NOMO-1 treated with dmso at 0.1 percent for 144 hours (cell line): ENCODE results near the gene IDH3B.

Source experiments
- DNase-seq: peaks from one replicate; lab custom pipeline; 2025; ENCODE audit not compliant: unreplicated experiment; lab: John Stamatoyannopoulos, UW

IDH3B gene

GRCh38 chr20:2658414-2659354 lies 5.3 kb downstream of the IDH3B start:
- DNase-seq, result no peak

- DNase-seq, result no peak
Observed at GRCh38 chr20:2657674-2658073, 6.3 kb downstream of the IDH3B start.

GRCh38 chr20:2657241-2657640 lies 6.8 kb downstream of the IDH3B start:
- DNase-seq, result no peak

GRCh38 chr20:2656471-2657117 lies 7.4 kb downstream of the IDH3B start:
- no peak for DNase-seq

- no peak for DNase-seq
Observed at GRCh38 chr20:2655331-2656116, 8.5 kb downstream of the IDH3B start.

- no peak for DNase-seq
Observed at GRCh38 chr20:2654831-2655230, 9.2 kb downstream of the IDH3B start.

GRCh38 chr20:2654384-2654822 lies 9.6 kb downstream of the IDH3B start:
- no peak for DNase-seq

DNA sequence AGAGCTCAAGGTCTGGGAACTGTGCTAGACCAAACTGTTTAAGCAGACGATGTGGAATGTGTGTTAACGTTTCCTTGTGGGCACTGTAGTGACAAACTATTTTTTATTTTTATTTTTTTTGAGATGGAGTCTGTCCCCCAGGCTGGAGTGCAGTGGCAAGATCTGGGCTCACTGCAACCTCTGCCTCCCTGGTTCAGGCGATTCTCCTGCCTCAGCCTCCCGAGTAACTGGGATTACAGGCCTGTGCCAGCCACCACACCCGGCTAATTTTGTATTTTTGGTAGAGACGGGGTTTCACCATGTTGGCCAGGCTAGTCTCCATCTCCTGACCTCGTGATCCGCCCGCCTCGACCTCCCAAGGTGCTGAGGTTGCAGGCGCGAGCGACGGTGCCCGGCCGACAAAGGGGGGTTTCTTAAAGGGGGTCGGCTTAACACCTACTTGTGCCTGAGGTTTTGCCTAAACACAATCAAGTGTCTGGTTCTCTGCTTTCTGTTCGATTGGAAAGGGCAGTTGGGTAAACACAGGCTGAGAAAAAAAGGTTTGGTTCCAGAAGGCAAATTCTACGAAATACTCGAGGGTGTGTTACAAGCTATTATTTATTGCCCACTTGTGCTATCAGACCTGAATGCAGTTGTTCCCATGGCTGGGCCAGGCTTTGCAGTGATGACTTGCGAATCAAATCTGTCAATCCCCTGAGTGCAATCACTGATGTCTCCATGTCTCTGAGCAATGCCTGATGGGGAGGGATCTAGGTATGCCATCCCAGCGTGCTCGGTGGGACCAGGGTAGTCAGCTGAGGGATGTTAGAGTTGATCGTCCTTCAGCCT lies 10.2 kb downstream of the IDH3B start:
- DNase-seq, result no peak

GRCh38 chr20:2652724-2653555 lies 11.1 kb downstream of the IDH3B start:
- DNase-seq, result no peak

- DNase-seq, result peak; percentile 80
Observed at GRCh38 chr20:2651772-2652723, 12.0 kb downstream of the IDH3B start, which contains the start of gene NOP56. TSS of gene NOP56 (plus strand) at chr20:2652632. CDS start at chr20:2652661, 29 bp downstream.

GRCh38 chr20:2643708-2644107 lies 20.3 kb downstream of the IDH3B start:
- DNase-seq, result no peak

DNA sequence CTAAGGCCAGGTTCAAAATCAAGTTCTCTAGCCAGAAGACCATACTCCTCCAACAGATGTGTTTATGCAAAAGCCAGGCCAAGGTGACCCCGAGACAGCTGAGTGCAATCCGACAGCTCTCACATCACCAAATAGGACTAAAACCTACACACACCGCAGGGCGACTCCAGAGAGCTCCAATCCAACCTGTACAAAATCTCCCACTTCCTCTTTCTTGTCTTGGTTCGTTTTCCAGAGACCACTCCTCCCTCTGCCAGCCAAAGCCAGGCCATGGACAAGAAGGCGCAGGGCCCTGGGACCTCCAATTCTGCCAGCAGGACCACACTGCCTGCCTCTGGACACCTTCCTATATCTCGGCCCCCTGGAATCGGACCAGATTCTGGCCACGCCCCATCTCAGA lies 23.1 kb downstream of the IDH3B start:
- no peak for DNase-seq

GRCh38 chr20:2640260-2640659 lies 23.8 kb downstream of the IDH3B start:
- no peak for DNase-seq

DNA sequence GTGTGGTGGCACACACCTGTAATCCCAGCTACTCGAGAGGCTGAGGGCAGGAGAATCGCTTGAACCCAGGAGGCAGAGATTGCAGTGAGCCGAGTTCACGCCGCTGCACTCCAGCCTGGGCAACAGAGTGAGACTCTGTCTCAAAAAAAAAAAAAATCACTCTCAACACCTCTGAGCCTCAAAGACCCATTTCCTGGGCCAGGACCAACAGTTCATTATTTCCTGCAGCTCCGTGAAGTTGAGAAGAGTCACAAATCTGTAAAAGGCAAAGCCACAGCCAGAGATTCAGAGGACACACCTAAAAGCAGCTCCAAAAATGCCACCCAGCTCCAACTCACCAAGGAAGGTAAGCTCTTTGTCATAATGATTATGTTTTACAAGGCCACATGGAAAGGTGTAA lies 26.8 kb downstream of the IDH3B start:
- no peak for DNase-seq

DNA sequence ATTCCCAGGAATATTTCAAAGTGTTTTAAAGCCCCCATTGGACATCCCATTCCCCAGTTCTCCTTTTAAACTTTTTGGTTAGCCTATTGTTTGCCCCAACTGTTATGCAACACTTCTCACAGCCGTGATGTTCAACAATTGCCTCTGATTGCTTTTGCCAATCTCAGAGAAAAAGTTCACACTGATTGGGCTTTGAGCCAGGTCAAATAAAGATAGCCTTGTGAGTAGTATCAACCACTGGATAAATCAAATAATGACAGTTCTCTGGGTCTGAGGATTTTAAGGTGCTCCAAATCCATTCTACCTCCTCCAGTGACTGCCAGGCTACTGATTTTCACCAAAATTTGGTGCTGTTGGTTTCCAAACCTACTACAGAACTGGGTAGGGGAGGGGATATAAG lies 30.6 kb downstream of the IDH3B start:
- no peak for DNase-seq

- no peak for DNase-seq
Observed at GRCh38 chr20:2631228-2631627, 32.8 kb downstream of the IDH3B start.

- no peak for DNase-seq
Observed at GRCh38 chr20:2626853-2627541, 37.0 kb downstream of the IDH3B start.

- DNase-seq, result no peak
Observed at GRCh38 chr20:2625062-2625461, 39.0 kb downstream of the IDH3B start.
